Airway epithelial cell (primary cell): Measurements from ENCODE around the gene CHI3L2. TPM values are rescaled to one million over a fixed set of nuclear protein-coding genes. Genes with fewer than 3 reads are reported as not detected.

Source experiments
- total RNA-seq: library from RNA; depleted of rRNA; stranded (reverse); fragments of >200 nt; gene quantifications from 2 replicates; pipeline ENCODE4 v1.2.3, GENCODE V29; 2015

Gene CHI3L2, protein sequence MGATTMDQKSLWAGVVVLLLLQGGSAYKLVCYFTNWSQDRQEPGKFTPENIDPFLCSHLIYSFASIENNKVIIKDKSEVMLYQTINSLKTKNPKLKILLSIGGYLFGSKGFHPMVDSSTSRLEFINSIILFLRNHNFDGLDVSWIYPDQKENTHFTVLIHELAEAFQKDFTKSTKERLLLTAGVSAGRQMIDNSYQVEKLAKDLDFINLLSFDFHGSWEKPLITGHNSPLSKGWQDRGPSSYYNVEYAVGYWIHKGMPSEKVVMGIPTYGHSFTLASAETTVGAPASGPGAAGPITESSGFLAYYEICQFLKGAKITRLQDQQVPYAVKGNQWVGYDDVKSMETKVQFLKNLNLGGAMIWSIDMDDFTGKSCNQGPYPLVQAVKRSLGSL
- 0.28 TPM in 1 of 2 replicates, not detected in the other for total RNA-seq

DNA sequence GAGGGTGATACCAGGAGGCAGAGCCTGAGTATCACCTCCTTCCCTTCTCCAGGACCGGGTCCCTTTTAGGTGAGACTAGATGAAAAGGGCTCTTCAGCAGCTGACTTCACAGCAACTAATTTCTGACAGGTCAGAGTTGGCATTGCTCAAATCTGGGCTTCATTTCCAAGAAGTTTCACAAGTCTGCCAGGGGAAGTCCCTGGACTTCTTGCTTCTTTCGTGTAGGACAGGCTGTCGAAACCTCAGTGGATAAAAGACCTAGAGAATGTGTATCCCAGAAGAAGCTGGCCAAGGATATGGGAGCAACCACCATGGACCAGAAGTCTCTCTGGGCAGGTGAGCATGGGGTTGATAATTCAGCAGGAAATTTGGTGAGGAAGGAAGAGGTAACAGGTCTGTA is at the start of gene CHI3L2:
Gene CHI3L2 (plus strand): TSS at position 280 of the 400 bp plus-strand sequence. CDS start 17 bp downstream, at position 297.

DNA sequence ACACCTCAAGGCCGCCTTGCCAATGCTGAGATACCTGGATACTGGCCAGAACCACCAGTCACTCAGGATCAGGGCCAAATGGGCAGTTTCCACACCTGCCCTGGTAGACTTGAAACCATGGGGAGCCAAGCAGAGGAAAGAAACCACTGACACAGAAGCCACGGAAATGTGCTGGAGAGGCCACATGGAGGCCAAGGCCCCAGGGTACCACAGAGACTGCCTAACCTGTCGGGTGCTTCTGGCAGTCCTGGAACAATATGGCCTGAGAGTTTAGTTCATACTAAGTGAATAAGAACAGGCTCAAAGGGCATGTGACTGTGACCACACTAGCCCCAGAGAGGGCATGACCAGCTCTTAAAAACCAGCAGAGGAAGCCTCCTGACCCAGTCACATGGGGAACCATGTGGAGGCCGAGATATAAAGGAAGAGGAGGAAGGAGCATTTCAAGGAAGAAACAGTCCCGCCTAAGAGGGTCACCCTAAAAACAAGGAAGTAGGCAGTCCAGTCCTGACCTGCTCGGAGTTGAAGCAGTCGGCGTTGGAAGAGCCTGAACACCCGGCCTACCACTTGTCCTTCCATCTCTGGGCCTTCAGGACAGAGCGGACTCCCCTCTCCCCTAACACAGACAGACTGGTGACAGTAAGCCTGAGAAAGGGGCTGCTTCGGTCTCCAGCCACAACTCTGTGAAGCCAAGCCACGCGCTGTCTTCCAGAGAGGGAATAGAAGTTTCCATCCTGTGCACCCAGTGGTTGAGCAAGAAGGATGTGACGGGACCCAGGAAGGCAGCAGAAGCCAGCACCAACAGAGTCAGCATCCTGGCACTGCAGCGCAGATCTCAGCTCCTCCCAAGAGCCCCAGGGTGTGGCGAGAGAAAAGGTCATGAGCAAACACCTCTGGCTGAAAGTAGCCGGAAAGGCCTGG is 27.4 kb upstream of the CHI3L2 start, which contains the start of gene DENND2D:
Gene DENND2D (minus strand): TSS at position 766 of the 921 bp plus-strand sequence. CDS start 187 bp downstream, at position 579.

DNA sequence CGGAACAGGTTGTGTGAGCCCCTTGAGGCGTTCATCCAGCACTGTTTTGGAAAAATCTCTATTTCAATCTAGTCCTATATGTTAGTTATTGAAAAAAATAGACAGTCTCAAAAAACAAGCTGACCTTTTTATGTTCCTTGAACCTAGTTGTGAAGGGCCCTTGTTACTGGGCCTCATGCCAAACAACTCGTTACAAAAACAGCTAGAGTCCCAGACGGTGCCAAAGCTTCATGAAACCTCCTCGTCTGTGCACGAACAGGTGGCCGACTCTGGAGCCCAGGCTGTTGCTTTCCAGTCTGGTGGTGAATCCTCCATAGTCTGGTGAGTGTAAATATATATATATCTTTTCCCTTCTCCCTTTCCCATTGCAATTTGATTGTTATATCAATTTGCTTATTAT is 63.1 kb downstream of the CHI3L2 start, which contains the start of gene CHIA:
Gene CHIA (plus strand): TSS at position 222 of the 400 bp plus-strand sequence. CDS start 19,617 bp downstream, outside the sequence.

Other genes with a start within 250 kb of the CHI3L2 start
- gene DRAM2, start 87.6 kb upstream of the CHI3L2 start, total RNA-seq = 40.2 and 41.3 TPM in 2 replicates
- gene CEPT1, start 87.5 kb upstream of the CHI3L2 start, total RNA-seq = 24.8 and 35.0 TPM in 2 replicates
- gene DENND2D, start 27.1 kb upstream of the CHI3L2 start, total RNA-seq = 15.0 and 15.1 TPM in 2 replicates
- not detected in 2 replicates for gene CHIA, start 63.1 kb downstream of the CHI3L2 start, total RNA-seq
- 0.19 and 0.42 TPM in 2 replicates for gene OVGP1, start 200.0 kb downstream of the CHI3L2 start, total RNA-seq
- gene WDR77, start 221.5 kb downstream of the CHI3L2 start, total RNA-seq = 65.0 and 71.9 TPM in 2 replicates
- gene ATP5PB, start 221.8 kb downstream of the CHI3L2 start, total RNA-seq = 355 and 380 TPM in 2 replicates
- 0.05 TPM in 1 of 2 replicates, not detected in the other for gene C1orf162, start 246.3 kb downstream of the CHI3L2 start, total RNA-seq